Panc1 (cell line): Measurements from ENCODE around the gene AEBP1. TPM values are rescaled to one million over a fixed set of nuclear protein-coding genes. Genes with fewer than 3 reads are reported as not detected.

Experiments used
- ATAC-seq: fragments of 200-7000 bp; cut with Tn5 transposase; 2 replicates; pipeline ENCODE4 v1.9.1; 2020; ENCODE audit warnings: mild to moderate bottlenecking, moderate library complexity
- BruUV-seq: library from RNA; stranded (reverse); fragments of 400-500 nt; replicated peaks from 2 replicates; lab custom pipeline; 2021; lab: Mats Ljungman, UMichigan
- CTCF ChIA-PET: fragments of 300-600 bp; sonication (Branson Sonifier 250); formaldehyde crosslinking; loops from one replicate; lab custom pipeline; 2022; ENCODE audit warnings: antibody characterized with exemption; lab: Charles Lee
- POLR2A ChIA-PET: fragments of 300-600 bp; sonication (Branson Sonifier 250); formaldehyde crosslinking; loops from one replicate; lab custom pipeline; 2022; ENCODE audit warnings: antibody characterized with exemption; lab: Charles Lee
- DNase-seq: peaks from one replicate; pipeline ENCODE4 v3.0.0-alpha.2; 2010; ENCODE audit warnings: low read depth, low spot score
- H3K27ac ChIP-seq: 2 replicates; pipeline ENCODE4 v1.5.1; 2011; ENCODE audit warnings: mild to moderate bottlenecking, low read length, inconsistent platforms
- H3K27me3 ChIP-seq: fragments of 200-500 bp; sonication (Bioruptor generic); 2 replicates; pipeline ENCODE4 v1.6.0; 2014; ENCODE audit warnings: low read length, inconsistent platforms; ENCODE audit not compliant: control insufficient read depth, insufficient read depth
- H3K36me3 ChIP-seq: fragments of 200-500 bp; sonication (Bioruptor generic); 2 replicates; pipeline ENCODE4 v1.5.1; 2014; ENCODE audit warnings: inconsistent platforms, mild to moderate bottlenecking, low read length, moderate library complexity; ENCODE audit not compliant: control insufficient read depth, insufficient read depth
- H3K4me1 ChIP-seq: 2 replicates; pipeline ENCODE4 v1.5.1; 2011; ENCODE audit warnings: inconsistent platforms, mild to moderate bottlenecking, low read length, moderate library complexity; ENCODE audit not compliant: control insufficient read depth, insufficient read depth
- H3K4me3 ChIP-seq, 2 experiments: 2 replicates each; pipeline ENCODE4 v1.5.1; 2011 to 2012; ENCODE audit warnings: low read depth in 2 of 2, low read length in 2 of 2, mild to moderate bottlenecking in 2 of 2, inconsistent platforms in 1 of 2, moderate library complexity in 1 of 2
- H3K9me3 ChIP-seq: fragments of 200-500 bp; sonication (Bioruptor generic); 2 replicates; pipeline ENCODE4 v1.5.1; 2014; ENCODE audit warnings: low read depth, mild to moderate bottlenecking, inconsistent platforms, low read length, moderate library complexity; ENCODE audit not compliant: control insufficient read depth, insufficient read depth
- CTCF ChIP-seq: fragments of 450-650 bp; IDR thresholded peaks from 2 replicates; pipeline ENCODE4 v1.5.1; 2017; ENCODE audit warnings: mild to moderate bottlenecking
- POLR2AphosphoS5 ChIP-seq: IDR thresholded peaks from 2 replicates; pipeline ENCODE4 v1.6.1; 2012; ENCODE audit warnings: mild to moderate bottlenecking, low read depth, low read length, moderate library complexity
- SIN3A ChIP-seq: IDR thresholded peaks from 2 replicates; pipeline ENCODE4 v1.6.1; 2012; ENCODE audit warnings: low read depth, mild to moderate bottlenecking, low read length, moderate library complexity, borderline replicate concordance; ENCODE audit not compliant: insufficient read depth
- TCF7L2 ChIP-seq: IDR thresholded peaks from 2 replicates; pipeline ENCODE4 v1.6.1; 2011; ENCODE audit warnings: mild to moderate bottlenecking, low read depth, low read length, inconsistent platforms
- in situ Hi-C: cut with HindIII; loops from 2 replicates; pipeline ENCODE4 v1.10.0; 2016; ENCODE audit warnings: low sequenced_read_pairs, low pct_unique_long_range_greater_than_20kb
- intact Hi-C: fragments of 100-400 bp; cut with micrococcal nuclease; formaldehyde crosslinking; loops from one replicate; pipeline ENCODE4 v1.10.0; 2022; ENCODE audit not compliant: unreplicated experiment
- total RNA-seq: library from RNA; stranded (reverse); gene quantifications from one replicate; pipeline ENCODE4 v1.2.1, GENCODE V29; 2021; ENCODE audit not compliant: unreplicated experiment
- TF ChIP-seq, protein P1 (sequence below), 2 experiments: IDR thresholded peaks; 2 replicates each; pipeline ENCODE4 v1.6.1; 2011 to 2012; ENCODE audit warnings: low read depth in 2 of 2, control low read depth in 1 of 2, low read length in 1 of 2, mild to moderate bottlenecking in 1 of 2, moderate library complexity in 1 of 2; ENCODE audit not compliant: insufficient read depth in 1 of 2

The AEBP1 gene
- total RNA-seq, 1 experiment from 2014 or later, result 0.62 TPM

GRCh38 chr7:44112231-44112996 is 8.3 kb downstream of the AEBP1 start:
- Histone ChIP-seq H3K9me3 (no peaks in the 10 kb centered on the region), H3K4me1 (no peaks in the 10 kb centered on the region; the same call in 1 of the 2 replicates), H3K4me3 (peak overlapping the region; percentile 24 to 46), H3K27me3 (no peaks in the 10 kb centered on the region), H3K36me3 (peaks cover 4% of the 10 kb centered on the region), H3K27ac (no peak overlapping the region)
- TF ChIP-seq SIN3A, result 0 out of 2 replicates have a peak, but pooled peaks have one; percentile 53
- TF ChIP-seq POLR2AphosphoS5, result no peak
- TF ChIP-seq CTCF, result no peak
- TF ChIP-seq TCF7L2, result no peak
- TF ChIP-seq, protein P1, sequence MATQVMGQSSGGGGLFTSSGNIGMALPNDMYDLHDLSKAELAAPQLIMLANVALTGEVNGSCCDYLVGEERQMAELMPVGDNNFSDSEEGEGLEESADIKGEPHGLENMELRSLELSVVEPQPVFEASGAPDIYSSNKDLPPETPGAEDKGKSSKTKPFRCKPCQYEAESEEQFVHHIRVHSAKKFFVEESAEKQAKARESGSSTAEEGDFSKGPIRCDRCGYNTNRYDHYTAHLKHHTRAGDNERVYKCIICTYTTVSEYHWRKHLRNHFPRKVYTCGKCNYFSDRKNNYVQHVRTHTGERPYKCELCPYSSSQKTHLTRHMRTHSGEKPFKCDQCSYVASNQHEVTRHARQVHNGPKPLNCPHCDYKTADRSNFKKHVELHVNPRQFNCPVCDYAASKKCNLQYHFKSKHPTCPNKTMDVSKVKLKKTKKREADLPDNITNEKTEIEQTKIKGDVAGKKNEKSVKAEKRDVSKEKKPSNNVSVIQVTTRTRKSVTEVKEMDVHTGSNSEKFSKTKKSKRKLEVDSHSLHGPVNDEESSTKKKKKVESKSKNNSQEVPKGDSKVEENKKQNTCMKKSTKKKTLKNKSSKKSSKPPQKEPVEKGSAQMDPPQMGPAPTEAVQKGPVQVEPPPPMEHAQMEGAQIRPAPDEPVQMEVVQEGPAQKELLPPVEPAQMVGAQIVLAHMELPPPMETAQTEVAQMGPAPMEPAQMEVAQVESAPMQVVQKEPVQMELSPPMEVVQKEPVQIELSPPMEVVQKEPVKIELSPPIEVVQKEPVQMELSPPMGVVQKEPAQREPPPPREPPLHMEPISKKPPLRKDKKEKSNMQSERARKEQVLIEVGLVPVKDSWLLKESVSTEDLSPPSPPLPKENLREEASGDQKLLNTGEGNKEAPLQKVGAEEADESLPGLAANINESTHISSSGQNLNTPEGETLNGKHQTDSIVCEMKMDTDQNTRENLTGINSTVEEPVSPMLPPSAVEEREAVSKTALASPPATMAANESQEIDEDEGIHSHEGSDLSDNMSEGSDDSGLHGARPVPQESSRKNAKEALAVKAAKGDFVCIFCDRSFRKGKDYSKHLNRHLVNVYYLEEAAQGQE (IDR thresholded peaks at IDR 0.05; ENCODE audit: insufficient read depth in 1 of 2, low read depth in 2 of 2, low read length in 1 of 2), result no peak
- no TSS peak for BruUV-seq
- ATAC-seq (peak; percentile 49), DNase-seq (no peak)
- ChIA-PET CTCF (no interaction called here), POLR2A (no interaction called here)
- in situ Hi-C loops, result no loop called here
- intact Hi-C loops, result no loop called here

- intact Hi-C loops (no loop called here), in situ Hi-C loops (no loop called here)
- ChIA-PET CTCF (no interaction called here), POLR2A (no interaction called here)
- TF ChIP-seq, protein P1 (IDR thresholded peaks at IDR 0.05; ENCODE audit: insufficient read depth in 1 of 2, low read depth in 2 of 2, low read length in 1 of 2), result no peak
- TF ChIP-seq POLR2AphosphoS5, result peak; percentile 36; the same call in 1 of the 2 replicates
- Histone ChIP-seq H3K4me3 (peak overlapping the region; percentile 24 to 46), H3K4me1 (no peaks in the 10 kb centered on the region; the same call in 1 of the 2 replicates), H3K36me3 (peaks cover 5% of the 10 kb centered on the region), H3K27me3 (no peaks in the 10 kb centered on the region), H3K9me3 (no peaks in the 10 kb centered on the region), H3K27ac (no peak overlapping the region)
- DNase-seq (no peak), ATAC-seq (peak; percentile 6)
- BruUV-seq, result no TSS peak
Measured at GRCh38 chr7:44112997-44113763, 9.0 kb downstream of the AEBP1 start.
